HG03103 (cell line): ENCODE measurements around the gene EXOC4.

Source experiments
- ATAC-seq: cut with Tn5 transposase; IDR thresholded peaks from one replicate; pipeline ENCODE4 v1.9.1; 2021; ENCODE audit warnings: low read depth; ENCODE audit not compliant: unreplicated experiment

EXOC4 gene

GRCh38 chr7:133560900-133561299 is 308.0 kb downstream of the EXOC4 start:
- no peak for ATAC-seq

DNA sequence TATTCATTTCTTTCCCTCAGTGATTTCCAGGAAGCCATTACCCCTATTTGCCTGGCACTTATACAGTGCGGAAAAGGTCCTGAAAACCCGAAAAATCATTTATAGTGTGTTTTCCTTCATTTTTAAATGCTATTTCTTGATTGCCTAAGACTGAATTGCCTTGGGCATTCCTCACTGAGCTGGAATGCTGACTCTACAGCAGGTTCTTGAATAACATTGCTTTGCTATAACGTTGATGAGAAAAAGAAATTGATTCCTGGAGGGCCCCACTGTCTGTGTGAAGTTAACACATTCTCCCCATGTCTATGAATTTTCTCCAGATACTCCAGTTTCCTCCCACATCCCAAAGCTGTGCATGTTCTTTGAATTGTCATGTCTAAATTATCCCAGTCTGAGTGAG is 308.5 kb downstream of the EXOC4 start:
- ATAC-seq, result no peak

DNA sequence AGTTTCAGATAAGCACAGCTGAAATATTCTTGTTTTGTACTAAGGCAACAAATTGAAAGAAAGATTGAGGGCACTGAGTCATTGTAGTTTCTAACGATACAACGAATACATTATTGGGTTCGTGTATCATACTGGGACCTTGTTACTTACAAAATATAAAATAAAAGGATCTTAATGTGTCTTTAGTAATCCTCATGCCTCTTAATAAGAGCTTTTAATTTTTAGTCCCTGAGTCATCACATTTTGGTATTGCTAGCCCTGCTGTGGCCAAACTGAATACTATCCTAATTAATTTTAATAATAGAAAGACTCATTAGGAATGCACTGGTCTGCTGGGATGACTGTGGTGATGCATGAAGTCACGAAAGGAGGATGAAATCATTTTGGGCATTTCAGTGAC is 309.7 kb downstream of the EXOC4 start:
- no peak for ATAC-seq

GRCh38 chr7:133563251-133563650 is 310.4 kb downstream of the EXOC4 start:
- ATAC-seq, result no peak

- no peak for ATAC-seq
Observed at GRCh38 chr7:133564484-133564883, 311.6 kb downstream of the EXOC4 start.

DNA sequence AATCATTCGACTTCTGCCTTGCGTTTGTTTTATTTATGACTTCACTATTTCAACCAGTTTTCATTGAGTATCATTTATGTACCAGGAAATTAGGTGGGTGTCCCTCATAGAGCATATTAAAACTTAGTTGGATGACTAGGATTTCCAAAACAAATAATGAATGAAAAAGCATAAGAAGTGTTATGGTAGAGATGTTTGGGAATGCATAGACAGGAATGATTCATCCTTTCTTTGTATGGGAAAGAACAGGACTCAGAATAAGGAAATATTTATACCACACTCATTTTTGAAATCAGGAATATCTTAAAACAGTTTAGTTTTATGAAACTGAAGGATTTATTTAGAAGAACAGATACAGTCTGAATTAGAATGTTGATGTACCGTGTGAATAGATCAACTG is 315.7 kb downstream of the EXOC4 start:
- no peak for ATAC-seq

- ATAC-seq, result no peak
Observed at GRCh38 chr7:133570321-133570720, 317.4 kb downstream of the EXOC4 start.

DNA sequence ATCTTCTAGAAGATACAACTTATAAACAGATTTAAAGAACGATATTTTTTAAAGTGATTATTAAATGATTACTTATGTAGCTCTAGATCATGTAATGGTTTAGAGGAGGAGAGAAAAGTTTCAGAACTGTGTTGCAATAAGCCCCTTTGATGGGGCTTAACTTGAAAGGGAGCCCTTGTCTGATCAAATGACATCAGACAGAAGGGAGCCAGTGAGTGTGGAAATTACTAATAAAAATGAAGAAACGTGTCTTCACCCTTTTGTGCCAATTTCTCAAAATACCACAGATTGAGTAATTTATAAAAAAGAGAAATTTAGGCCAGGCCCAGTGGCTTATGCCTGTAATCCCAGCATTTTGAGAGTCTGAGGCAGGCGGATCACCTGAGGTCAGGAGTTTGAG is 318.2 kb downstream of the EXOC4 start:
- no peak for ATAC-seq

DNA sequence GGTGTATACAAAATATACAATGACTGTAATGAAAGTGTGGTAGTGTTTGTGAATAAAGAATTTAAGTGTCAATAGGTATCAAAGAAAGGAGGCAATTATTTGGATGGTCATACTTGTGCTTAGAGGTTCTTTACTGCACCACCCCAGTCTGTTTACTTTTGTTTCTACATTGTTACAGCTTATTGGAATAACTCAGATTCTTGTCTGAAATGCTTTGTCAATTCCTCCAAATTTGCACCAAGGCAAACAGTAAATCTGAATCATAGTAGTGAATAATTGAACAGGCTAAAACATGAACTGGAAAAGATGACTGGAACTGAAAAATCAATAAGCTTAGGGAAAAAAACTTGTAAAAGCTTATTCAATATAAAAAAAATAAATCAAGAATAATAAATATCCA is 319.2 kb downstream of the EXOC4 start:
- no peak for ATAC-seq

- ATAC-seq, result no peak
Observed at GRCh38 chr7:133572843-133573242, 320.0 kb downstream of the EXOC4 start.

GRCh38 chr7:133573554-133574265 is 320.8 kb downstream of the EXOC4 start:
- ATAC-seq, result no peak

DNA sequence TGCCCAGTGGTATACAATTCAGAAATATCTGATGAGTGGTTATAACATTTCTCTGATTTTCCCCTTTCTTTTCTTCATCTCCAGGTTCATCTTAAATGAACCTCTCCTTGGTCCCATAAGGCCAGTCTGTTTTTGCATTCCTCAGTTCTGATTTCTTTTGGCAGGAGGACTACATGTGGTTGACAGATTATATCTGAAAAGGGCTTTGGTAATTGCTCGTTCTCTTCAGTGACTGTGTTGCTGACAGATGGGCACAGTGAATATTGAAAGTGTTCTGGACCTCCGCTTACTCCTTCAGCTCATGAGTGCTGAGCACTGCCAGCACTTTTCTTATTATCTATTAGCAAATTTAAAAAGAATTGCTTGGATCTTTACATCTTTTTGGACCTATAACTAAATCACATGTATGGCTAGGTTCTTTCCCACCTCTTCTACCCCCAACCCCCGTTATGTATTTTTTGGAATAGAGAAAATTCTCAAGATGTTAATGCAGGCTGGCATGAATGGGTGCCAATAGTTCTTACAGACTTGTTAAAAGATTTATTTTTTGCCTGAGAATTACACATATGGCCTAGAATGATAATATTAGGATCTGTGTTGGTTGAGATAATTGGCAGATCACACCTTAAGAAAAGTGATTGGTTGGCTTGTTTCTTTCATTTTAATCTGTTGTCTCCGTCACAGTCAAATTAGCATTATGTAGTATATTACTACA is 323.0 kb downstream of the EXOC4 start:
- ATAC-seq, result no peak

- ATAC-seq, result no peak
Observed at GRCh38 chr7:133576612-133577168, 323.8 kb downstream of the EXOC4 start.

- no peak for ATAC-seq
Observed at GRCh38 chr7:133582766-133583523, 330.1 kb downstream of the EXOC4 start.

GRCh38 chr7:133583545-133584171 is 330.8 kb downstream of the EXOC4 start:
- no peak for ATAC-seq

DNA sequence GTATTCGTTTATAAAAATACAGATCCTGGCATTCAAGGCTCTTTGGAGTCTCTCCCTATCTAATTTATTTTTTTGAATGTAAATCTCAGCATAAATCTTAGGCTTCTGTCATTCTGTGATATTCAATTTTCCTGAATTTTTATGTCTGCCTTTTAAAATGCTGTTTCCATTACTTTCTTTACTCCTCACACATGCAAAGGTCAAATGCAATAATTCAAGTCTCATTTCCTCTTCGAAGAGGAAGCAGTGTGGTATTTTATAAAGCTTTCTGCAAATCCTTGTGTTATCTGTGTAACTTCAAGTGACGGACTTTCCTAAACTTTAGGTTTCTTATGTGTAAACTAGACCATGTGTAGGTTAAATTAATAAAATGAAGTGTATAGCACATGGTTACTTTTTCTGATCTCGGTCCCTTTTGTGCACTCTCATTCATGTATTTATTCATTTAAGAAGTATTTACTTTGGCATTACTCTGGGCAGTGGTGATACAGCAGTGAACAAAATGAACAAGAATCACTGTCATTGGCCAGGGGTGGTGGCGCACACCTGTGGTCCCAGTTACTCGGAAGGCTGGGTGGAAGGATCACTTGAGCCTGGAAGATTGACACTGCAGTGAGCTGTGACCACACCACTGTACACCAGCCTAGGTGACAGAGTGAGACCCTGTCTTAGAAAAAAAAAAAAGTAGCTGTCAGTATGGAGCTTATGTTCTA is 332.2 kb downstream of the EXOC4 start:
- no peak for ATAC-seq

- no peak for ATAC-seq
Observed at GRCh38 chr7:133586253-133586652, 333.4 kb downstream of the EXOC4 start.

- no peak for ATAC-seq
Observed at GRCh38 chr7:133587903-133588302, 335.0 kb downstream of the EXOC4 start.

DNA sequence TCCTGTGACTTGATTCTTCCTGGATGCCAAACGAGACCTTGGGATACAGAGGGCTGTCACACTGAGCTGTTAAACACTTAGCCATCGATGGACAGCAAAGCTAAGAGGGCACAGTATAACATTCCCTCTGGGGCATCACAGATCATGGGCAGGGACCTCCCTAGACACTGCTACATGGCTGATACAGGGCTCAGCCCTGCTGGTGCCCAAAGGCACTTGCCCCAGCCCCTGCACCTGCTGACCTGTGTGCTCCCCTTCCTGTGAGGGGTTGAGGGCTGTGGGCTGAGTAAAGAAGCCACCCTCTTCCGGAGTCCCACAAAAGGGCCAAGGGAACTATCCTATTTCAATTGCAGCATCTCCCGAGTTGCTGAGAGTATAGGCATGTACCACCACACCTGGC is 337.9 kb downstream of the EXOC4 start:
- ATAC-seq, result no peak

GRCh38 chr7:133591704-133592340 is 338.9 kb downstream of the EXOC4 start:
- no peak for ATAC-seq
